Activated CD8-positive, alpha-beta T cell treated with anti-CD3 and anti-CD28 coated beads, Interleukin-2, amount 10 ng/mL, durations not matched to agents 7 days and 5 days (primary cell): ENCODE measurements around the gene LRIF1. TPM values are rescaled to one million over a fixed set of nuclear protein-coding genes. Genes with fewer than 3 reads are reported as not detected.
"Not testable (repeated sequence)": the region's sequence is repeated elsewhere in the genome, so short reads cannot be mapped to it uniquely, and the experiment has no call there.

Experiments used
- ATAC-seq: fragments of 150-1000 bp; cut with Tn5 transposase; one replicate; pipeline ENCODE4 v1.10.0; 2021; ENCODE audit warnings: moderate library complexity
- CTCF ChIA-PET: fragments of 350-600 bp; sonication (Branson Sonifier 250); formaldehyde crosslinking; loops from one replicate; lab custom pipeline; 2021; ENCODE audit warnings: antibody characterized with exemption; lab: Charles Lee
- POLR2A ChIA-PET: fragments of 350-600 bp; sonication (Branson Sonifier 250); formaldehyde crosslinking; loops from one replicate; lab custom pipeline; 2021; ENCODE audit warnings: antibody characterized with exemption; lab: Charles Lee
- DNase-seq: peaks from one replicate; pipeline ENCODE4 v3.0.0-alpha.2; 2020
- H3K27ac Mint-ChIP-seq: one replicate; pipeline ENCODE4 v1.8.0; 2021; ENCODE audit warnings: mild to moderate bottlenecking, mixed read lengths
- H3K27me3 Mint-ChIP-seq: one replicate; pipeline ENCODE4 v1.8.0; 2021; ENCODE audit warnings: low read depth, mixed read lengths
- H3K36me3 Mint-ChIP-seq: one replicate; pipeline ENCODE4 v1.8.0; 2021; ENCODE audit warnings: low read depth, mixed read lengths
- H3K4me1 Mint-ChIP-seq: one replicate; pipeline ENCODE4 v1.8.0; 2021; ENCODE audit warnings: low read depth, mixed read lengths
- H3K4me3 Mint-ChIP-seq: one replicate; pipeline ENCODE4 v1.8.0; 2021; ENCODE audit warnings: mild to moderate bottlenecking, mixed read lengths
- H3K9me3 Mint-ChIP-seq: one replicate; pipeline ENCODE4 v1.8.0; 2022; ENCODE audit warnings: mixed read lengths; ENCODE audit not compliant: insufficient read depth
- total RNA-seq, 2 experiments: library from RNA; stranded (reverse); gene quantifications; one replicate each; pipeline ENCODE4 v1.2.3, GENCODE V29; 2021

The LRIF1 gene
- 10 to 100 TPM; 19.6 to 20.9 TPM for total RNA-seq

GRCh38 chr1:110963691-110964454, at the start of gene LRIF1:
Gene LRIF1 (minus strand): TSS chr1:110963922. CDS start chr1:110963688, 234 bp downstream.
- peaks cover 50% of the 10 kb centered on the region for H3K9me3 Mint-ChIP-seq
- peaks cover 39% of the 10 kb centered on the region for H3K4me1 Mint-ChIP-seq

GRCh38 chr1:111008031-111008430, 44.3 kb upstream of the LRIF1 start:
- H3K4me1 Mint-ChIP-seq: no peaks in the 10 kb centered on the region
- H3K27ac Mint-ChIP-seq: no peak overlapping the region
- peaks cover 1% of the 10 kb centered on the region for H3K36me3 Mint-ChIP-seq
- POLR2A ChIA-PET: no interaction called here
- CTCF ChIA-PET: interaction anchor here (0.7 kb wide), 1 partner anchor 248 kb away, joined by 3 read pairs; no protein-coding TSS in a partner anchor
- peaks cover 17% of the 10 kb centered on the region for H3K27me3 Mint-ChIP-seq
- no peak overlapping the region for H3K4me3 Mint-ChIP-seq
- ATAC-seq (no peak), DNase-seq (no peak)
- peaks cover 11% of the 10 kb centered on the region for H3K9me3 Mint-ChIP-seq

More at GRCh38 chr1:110963691-110964454, at the start of gene LRIF1:
- Mint-ChIP-seq H3K27ac (peak within 1 kb of the TSS; percentile 99), H3K27me3 (peaks cover 8% of the 10 kb centered on the region), H3K36me3 (peaks cover 52% of the 10 kb centered on the region), H3K4me3 (peak within 1 kb of the TSS; percentile 78)
- ATAC-seq: peak; percentile 99
- CTCF ChIA-PET: interaction anchor here (0.8 to 1.8 kb wide), 10 partner anchors 13 to 182 kb away, joined by 3 to 10 read pairs (median 4); partner anchors contain the start of gene CD53
- peak; percentile 100 for DNase-seq
- POLR2A ChIA-PET: interaction anchor here (0.6 to 1.7 kb wide), 10 partner anchors 10 to 180 kb away, joined by 3 to 22 read pairs (median 5); partner anchors contain the start of gene CD53

- peaks cover 1% of the 10 kb centered on the region for H3K36me3 Mint-ChIP-seq
- H3K4me3 Mint-ChIP-seq: no peak overlapping the region
- H3K27ac Mint-ChIP-seq: no peak overlapping the region
- H3K27me3 Mint-ChIP-seq: peaks cover 15% of the 10 kb centered on the region
- DNase-seq: no peak
- ChIA-PET CTCF (interaction anchor here (0.9 kb wide), 1 partner anchor 24 kb away, joined by 4 read pairs; no protein-coding TSS in a partner anchor), POLR2A (no interaction called here)
- H3K4me1 Mint-ChIP-seq: no peaks in the 10 kb centered on the region
- no peak for ATAC-seq
- peaks cover 11% of the 10 kb centered on the region for H3K9me3 Mint-ChIP-seq
These were observed 42.8 kb upstream of the LRIF1 start for GRCh38 chr1:111006556-111006955.

- not testable (repeated sequence) for H3K4me1 Mint-ChIP-seq, ATAC-seq
- CTCF ChIA-PET: interaction anchor here (1.5 kb wide), 1 partner anchor 30 kb away, joined by 3 read pairs; no protein-coding TSS in a partner anchor
These were observed 35.9 kb upstream of the LRIF1 start for GRCh38 chr1:110999607-111000006.

GRCh38 chr1:110992329-110992728, 28.6 kb upstream of the LRIF1 start:
- H3K4me1 Mint-ChIP-seq, ATAC-seq, H3K27ac Mint-ChIP-seq, H3K4me3 Mint-ChIP-seq, H3K36me3 Mint-ChIP-seq, DNase-seq, H3K9me3 Mint-ChIP-seq: not testable (repeated sequence)
- peaks cover 37% of the 10 kb centered on the region for H3K27me3 Mint-ChIP-seq
- ChIA-PET POLR2A (interaction anchor here (0.7 kb wide), 1 partner anchor 117 kb away, joined by 3 read pairs; no protein-coding TSS in a partner anchor), CTCF (interaction anchor here (0.7 to 4.1 kb wide), 33 partner anchors 9 to 580 kb away, joined by 3 to 37 read pairs (median 3); partner anchors contain the start of gene CD53)

More at GRCh38 chr1:110999607-111000006, 35.9 kb upstream of the LRIF1 start:
- POLR2A ChIA-PET: interaction anchor here (0.7 kb wide), 1 partner anchor 93 kb away, joined by 6 read pairs; no protein-coding TSS in a partner anchor
- not testable (repeated sequence) for H3K4me3 Mint-ChIP-seq, H3K27ac Mint-ChIP-seq, DNase-seq, H3K9me3 Mint-ChIP-seq, H3K36me3 Mint-ChIP-seq
- peaks cover 52% of the 10 kb centered on the region for H3K27me3 Mint-ChIP-seq

- CTCF ChIA-PET: interaction anchor here (1.3 to 4.1 kb wide), 10 partner anchors 13 to 226 kb away, joined by 3 to 37 read pairs (median 8); no protein-coding TSS in a partner anchor
- not testable (repeated sequence) for H3K27ac Mint-ChIP-seq, H3K4me3 Mint-ChIP-seq, H3K9me3 Mint-ChIP-seq, ATAC-seq, DNase-seq, H3K4me1 Mint-ChIP-seq, H3K36me3 Mint-ChIP-seq
- H3K27me3 Mint-ChIP-seq: peaks cover 30% of the 10 kb centered on the region
- POLR2A ChIA-PET: interaction anchor here (0.6 kb wide), 1 partner anchor 205 kb away, joined by 3 read pairs; no protein-coding TSS in a partner anchor
These were observed 27.6 kb upstream of the LRIF1 start for GRCh38 chr1:110991295-110991694.

GRCh38 chr1:110990541-110990940, 26.8 kb upstream of the LRIF1 start:
- Mint-ChIP-seq H3K36me3 (no peaks in the 10 kb centered on the region), H3K27me3 (peaks cover 22% of the 10 kb centered on the region), H3K4me1 (peaks cover 2% of the 10 kb centered on the region), H3K4me3 (no peak overlapping the region), H3K9me3 (no peaks in the 10 kb centered on the region), H3K27ac (no peak overlapping the region)
- ChIA-PET POLR2A (no interaction called here), CTCF (interaction anchor here (3.8 to 4.1 kb wide), 2 partner anchors 204 to 208 kb away, joined by 21 to 37 read pairs; no protein-coding TSS in a partner anchor)
- ATAC-seq (no peak), DNase-seq (no peak)

GRCh38 chr1:110986407-110986891, 22.7 kb upstream of the LRIF1 start:
- Mint-ChIP-seq H3K4me3 (no peak overlapping the region), H3K27me3 (peaks cover 9% of the 10 kb centered on the region), H3K4me1 (peaks cover 15% of the 10 kb centered on the region), H3K9me3 (no peaks in the 10 kb centered on the region), H3K27ac (no peak overlapping the region), H3K36me3 (no peaks in the 10 kb centered on the region)
- CTCF ChIA-PET: interaction anchor here (1.9 kb wide), 1 partner anchor 44 kb away, joined by 4 read pairs; no protein-coding TSS in a partner anchor
- no peak for DNase-seq
- POLR2A ChIA-PET: no interaction called here
- no peak for ATAC-seq

GRCh38 chr1:110982320-110982719, 18.6 kb upstream of the LRIF1 start:
- Mint-ChIP-seq H3K4me1 (peaks cover 15% of the 10 kb centered on the region), H3K27me3 (peaks cover 13% of the 10 kb centered on the region), H3K4me3 (no peak overlapping the region), H3K36me3 (no peaks in the 10 kb centered on the region), H3K27ac (no peak overlapping the region), H3K9me3 (no peaks in the 10 kb centered on the region)
- ChIA-PET CTCF (interaction anchor here (0.7 to 1.0 kb wide), 2 partner anchors 10 to 199 kb away, joined by 3 read pairs; no protein-coding TSS in a partner anchor), POLR2A (no interaction called here)
- peak; percentile 81 for ATAC-seq
- DNase-seq: peak; percentile 43

- no peak overlapping the region for H3K4me3 Mint-ChIP-seq
- no peaks in the 10 kb centered on the region for H3K36me3 Mint-ChIP-seq
- DNase-seq (no peak), ATAC-seq (no peak)
- H3K9me3 Mint-ChIP-seq: peaks cover 5% of the 10 kb centered on the region
- ChIA-PET POLR2A (no interaction called here), CTCF (interaction anchor here (2.4 kb wide), 1 partner anchor 13 kb away, joined by 6 read pairs; no protein-coding TSS in a partner anchor)
- H3K4me1 Mint-ChIP-seq: peaks cover 15% of the 10 kb centered on the region
- H3K27me3 Mint-ChIP-seq: peaks cover 19% of the 10 kb centered on the region
- H3K27ac Mint-ChIP-seq: no peak overlapping the region
These were observed 15.4 kb upstream of the LRIF1 start for GRCh38 chr1:110979154-110979553.

- ChIA-PET POLR2A (interaction anchor here (0.7 kb wide), 1 partner anchor 358 kb away, joined by 3 read pairs; no protein-coding TSS in a partner anchor), CTCF (interaction anchor here (1.4 to 1.9 kb wide), 2 partner anchors 12 to 55 kb away, joined by 3 to 7 read pairs; partner anchors contain the start of gene LRIF1)
- Mint-ChIP-seq H3K9me3 (peaks cover 5% of the 10 kb centered on the region), H3K27ac (no peak overlapping the region), H3K4me1 (no peaks in the 10 kb centered on the region), H3K27me3 (peaks cover 45% of the 10 kb centered on the region), H3K36me3 (peaks cover under 1% of the 10 kb centered on the region), H3K4me3 (no peak overlapping the region)
- DNase-seq: no peak
- ATAC-seq: no peak
These were observed 12.4 kb upstream of the LRIF1 start for GRCh38 chr1:110976089-110976488.
